T47D (cell line): ENCODE measurements around the gene ZBTB33.

ENCODE experiments used
- DNase-seq, 2 experiments: peaks; one replicate each; pipeline versions ENCODE4 v3.0.0 to v3.0.0-alpha.2; 2011 to 2012; ENCODE audit warnings: low read depth in 1 of 2, low spot score in 1 of 2
- JUND ChIP-seq: IDR thresholded peaks from 2 replicates; pipeline ENCODE4 v1.6.1; 2012; ENCODE audit warnings: low read depth
- in situ Hi-C: cut with HindIII; loops from 2 replicates; pipeline ENCODE4 v1.10.0; 2016; ENCODE audit warnings: low sequenced_read_pairs, low pct_unique_long_range_greater_than_20kb

ZBTB33 gene, protein sequence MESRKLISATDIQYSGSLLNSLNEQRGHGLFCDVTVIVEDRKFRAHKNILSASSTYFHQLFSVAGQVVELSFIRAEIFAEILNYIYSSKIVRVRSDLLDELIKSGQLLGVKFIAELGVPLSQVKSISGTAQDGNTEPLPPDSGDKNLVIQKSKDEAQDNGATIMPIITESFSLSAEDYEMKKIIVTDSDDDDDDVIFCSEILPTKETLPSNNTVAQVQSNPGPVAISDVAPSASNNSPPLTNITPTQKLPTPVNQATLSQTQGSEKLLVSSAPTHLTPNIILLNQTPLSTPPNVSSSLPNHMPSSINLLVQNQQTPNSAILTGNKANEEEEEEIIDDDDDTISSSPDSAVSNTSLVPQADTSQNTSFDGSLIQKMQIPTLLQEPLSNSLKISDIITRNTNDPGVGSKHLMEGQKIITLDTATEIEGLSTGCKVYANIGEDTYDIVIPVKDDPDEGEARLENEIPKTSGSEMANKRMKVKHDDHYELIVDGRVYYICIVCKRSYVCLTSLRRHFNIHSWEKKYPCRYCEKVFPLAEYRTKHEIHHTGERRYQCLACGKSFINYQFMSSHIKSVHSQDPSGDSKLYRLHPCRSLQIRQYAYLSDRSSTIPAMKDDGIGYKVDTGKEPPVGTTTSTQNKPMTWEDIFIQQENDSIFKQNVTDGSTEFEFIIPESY

GRCh38 chrX:120250522-120251271 lies at the start of gene ZBTB33:
Gene ZBTB33 (plus strand): TSS chrX:120250812. CDS start chrX:120253416, 2,604 bp downstream.
- TF ChIP-seq JUND = no peak
- DNase-seq = peak; percentile 43 to 92
- in situ Hi-C loops = no loop called here

- no peak for TF ChIP-seq JUND
- DNase-seq = no peak
- in situ Hi-C loops = no loop called here
These were observed 49.8 kb upstream of the ZBTB33 start for GRCh38 chrX:120200851-120201250.

- no peak for TF ChIP-seq JUND
- DNase-seq = no peak
- in situ Hi-C loops = no loop called here
These were observed 44.5 kb upstream of the ZBTB33 start for GRCh38 chrX:120205816-120206753.

- peak in 1 of 2 experiments; percentile 6 for DNase-seq
- in situ Hi-C loops = no loop called here
- no peak for TF ChIP-seq JUND
These were observed 43.5 kb upstream of the ZBTB33 start for GRCh38 chrX:120207009-120207605.

DNA sequence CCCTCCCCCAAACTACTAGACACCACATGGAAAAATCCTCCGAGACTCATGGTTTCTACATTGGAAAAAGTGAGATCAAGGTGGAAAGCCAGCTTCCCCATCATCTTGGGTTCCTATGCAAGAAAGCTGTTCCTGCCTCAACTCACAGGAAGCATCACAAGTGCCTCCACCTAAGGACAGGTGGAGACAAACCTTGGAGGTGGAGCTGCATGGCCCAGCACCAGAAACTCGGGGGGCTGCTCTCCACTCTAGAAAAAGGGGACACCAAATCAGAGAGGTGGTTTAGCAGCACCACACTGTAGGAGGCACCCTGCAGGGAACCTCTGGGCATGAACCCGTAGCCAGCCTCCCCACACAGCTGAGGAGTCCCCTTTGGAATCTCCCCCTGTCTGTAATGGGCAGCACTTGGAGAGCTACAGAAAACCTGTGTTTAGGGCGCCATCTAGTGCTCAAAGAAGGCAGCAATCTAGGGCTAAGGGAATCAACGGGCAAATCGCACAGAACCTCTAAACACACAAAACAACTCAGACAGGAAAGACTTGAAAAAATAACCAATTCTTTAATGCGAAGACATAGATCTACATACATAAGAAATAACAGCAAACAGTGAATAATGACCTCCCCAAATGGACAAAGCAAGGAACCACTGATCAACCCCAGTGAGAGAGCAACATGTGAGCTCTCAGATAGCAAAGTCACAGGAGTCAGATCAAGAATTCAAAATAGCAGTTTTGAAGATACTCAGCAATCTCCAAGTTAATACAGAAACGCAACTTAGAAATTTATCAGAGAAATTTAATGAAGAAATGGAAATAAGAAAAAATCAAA lies 37.0 kb upstream of the ZBTB33 start:
- in situ Hi-C loops = no loop called here

GRCh38 chrX:120223374-120223773 lies 27.2 kb upstream of the ZBTB33 start:
- no peak for TF ChIP-seq JUND
- in situ Hi-C loops = no loop called here
- DNase-seq = no peak

More for the DNA sequence above, 37.0 kb upstream of the ZBTB33 start:
- DNase-seq = peak; percentile 8 to 61
- TF ChIP-seq JUND = no peak

- in situ Hi-C loops = no loop called here
- DNase-seq = no peak
- TF ChIP-seq JUND = no peak
These were observed 26.2 kb upstream of the ZBTB33 start for GRCh38 chrX:120224388-120224787.

DNA sequence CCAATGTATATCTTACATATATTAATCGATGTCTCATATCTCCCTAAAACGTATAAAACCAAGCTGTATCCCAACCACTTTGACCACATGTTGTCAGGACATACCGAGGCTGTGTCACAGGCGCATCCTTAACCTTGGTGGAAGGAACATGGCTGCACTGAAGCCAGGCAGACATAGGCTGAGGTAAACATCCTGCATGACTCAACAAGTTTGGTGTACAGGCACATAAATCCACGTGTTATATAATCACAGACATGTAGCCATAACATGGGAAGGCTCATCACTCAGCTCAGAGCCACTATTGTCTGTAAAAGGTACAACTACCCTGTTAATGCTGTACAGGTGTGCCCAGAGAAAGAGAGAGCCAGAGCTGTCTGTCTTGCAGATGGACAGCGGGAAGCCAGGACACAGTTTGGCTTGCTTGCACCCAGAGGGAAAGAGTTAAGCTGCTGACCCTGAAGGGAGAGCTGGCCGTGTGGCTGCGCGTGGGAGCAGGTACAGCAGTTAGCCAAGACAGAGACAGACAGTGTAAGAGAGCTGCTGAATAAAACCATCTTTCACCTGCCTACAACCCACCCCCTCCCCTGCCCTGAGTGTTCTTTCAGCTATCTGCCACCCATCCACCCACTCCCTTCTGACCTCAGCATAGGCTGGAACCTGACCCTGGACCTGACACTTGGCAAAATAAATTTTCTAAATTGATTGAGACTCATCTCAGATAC lies 22.3 kb upstream of the ZBTB33 start:
- DNase-seq = no peak
- no peak for TF ChIP-seq JUND
- in situ Hi-C loops = no loop called here

DNA sequence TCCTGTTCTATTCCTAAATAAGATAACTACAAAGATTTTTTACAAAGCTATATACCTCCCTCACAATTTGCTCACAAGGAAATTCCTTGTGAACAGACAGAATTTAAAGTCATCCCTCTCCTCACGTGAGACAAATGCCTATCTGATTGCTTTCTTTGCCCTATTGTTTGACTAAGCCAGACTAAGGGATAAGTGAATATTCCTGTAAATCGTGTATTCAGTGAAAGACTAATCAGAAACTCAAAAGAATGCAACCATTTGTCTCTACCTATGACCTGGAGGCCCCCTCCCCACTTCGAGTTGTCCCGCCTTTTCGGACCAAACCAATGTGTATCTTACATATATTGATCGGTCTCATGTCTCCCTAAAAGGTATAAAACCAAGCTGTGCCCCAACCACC lies 15.3 kb upstream of the ZBTB33 start:
- DNase-seq = no peak
- in situ Hi-C loops = no loop called here
- TF ChIP-seq JUND = no peak
